GM23338 (cell line): ENCODE results near the gene TMPRSS5. TPM values are rescaled to one million over a fixed set of nuclear protein-coding genes. Genes with fewer than 3 reads are reported as not detected.

Experiments used
- ATAC-seq: fragments of 200-7000 bp; cut with Tn5 transposase; 3 replicates; pipeline ENCODE4 v1.9.1; 2020
- DNase-seq: peaks from one replicate; pipeline ENCODE4 v3.0.0-alpha.2; 2015; ENCODE audit warnings: low spot score
- H2AFZ ChIP-seq: fragments of 200-600 bp; sonication (generic); 2 replicates; pipeline ENCODE4 v1.8.0; 2016; ENCODE audit warnings: antibody characterized with exemption, mild to moderate bottlenecking, moderate library complexity
- H3F3A ChIP-seq: fragments of 200-600 bp; sonication (generic); replicated peaks from 2 replicates; pipeline ENCODE4 v1.8.0; 2017; ENCODE audit warnings: antibody characterized with exemption, mixed run types, low read depth
- H3K27ac ChIP-seq: fragments of 200-600 bp; sonication (generic); 2 replicates; pipeline ENCODE4 v1.6.1; 2016; ENCODE audit warnings: low read depth
- H3K27me3 ChIP-seq: fragments of 200-600 bp; sonication (generic); 2 replicates; pipeline ENCODE4 v1.8.0; 2016; ENCODE audit warnings: mild to moderate bottlenecking, mixed run types, moderate library complexity; ENCODE audit not compliant: insufficient read depth
- H3K36me3 ChIP-seq: fragments of 200-600 bp; sonication (generic); 2 replicates; pipeline ENCODE4 v1.8.0; 2016; ENCODE audit warnings: mild to moderate bottlenecking; ENCODE audit not compliant: insufficient read depth
- H3K4me1 ChIP-seq: fragments of 200-600 bp; sonication (generic); 2 replicates; pipeline ENCODE4 v1.8.0; 2016; ENCODE audit warnings: mild to moderate bottlenecking, moderate library complexity; ENCODE audit not compliant: insufficient read depth
- H3K4me2 ChIP-seq: fragments of 200-600 bp; sonication (generic); 2 replicates; pipeline ENCODE4 v1.7.1; 2017; ENCODE audit warnings: mixed run types
- H3K4me3 ChIP-seq: fragments of 200-600 bp; sonication (generic); 2 replicates; pipeline ENCODE4 v1.6.1; 2016; ENCODE audit warnings: mixed run types
- H3K79me2 ChIP-seq: fragments of 200-600 bp; sonication (generic); replicated peaks from 2 replicates; pipeline ENCODE4 v1.8.0; 2017; ENCODE audit warnings: mild to moderate bottlenecking; ENCODE audit not compliant: insufficient read depth
- H3K9me2 ChIP-seq: fragments of 200-600 bp; sonication (generic); 2 replicates; pipeline ENCODE4 v1.8.0; 2017; ENCODE audit not compliant: insufficient read depth
- H4K20me1 ChIP-seq: fragments of 200-600 bp; sonication (generic); replicated peaks from 2 replicates; pipeline ENCODE4 v1.8.0; 2017; ENCODE audit warnings: mild to moderate bottlenecking; ENCODE audit not compliant: insufficient read depth
- H3K27ac Mint-ChIP-seq: 2 replicates; pipeline ENCODE4 v1.8.0; 2020; ENCODE audit warnings: inconsistent platforms, mild to moderate bottlenecking, moderate library complexity, mixed read lengths
- H3K27me3 Mint-ChIP-seq: 3 replicates; pipeline ENCODE4 v1.8.0; 2022; ENCODE audit warnings: low read depth, mild to moderate bottlenecking, moderate library complexity, mixed read lengths, inconsistent platforms; ENCODE audit not compliant: insufficient read depth, poor library complexity
- H3K36me3 Mint-ChIP-seq: 3 replicates; pipeline ENCODE4 v1.8.0; 2021; ENCODE audit warnings: low read depth, mild to moderate bottlenecking, inconsistent platforms, moderate library complexity, mixed read lengths
- H3K4me1 Mint-ChIP-seq: 3 replicates; pipeline ENCODE4 v1.8.0; 2020; ENCODE audit warnings: mild to moderate bottlenecking, inconsistent platforms, mixed read lengths
- H3K4me3 Mint-ChIP-seq: 3 replicates; pipeline ENCODE4 v1.8.0; 2021; ENCODE audit warnings: moderate library complexity, mild to moderate bottlenecking, inconsistent platforms, mixed read lengths
- H3K9me3 Mint-ChIP-seq: 3 replicates; pipeline ENCODE4 v1.8.0; 2020; ENCODE audit warnings: moderate library complexity, mild to moderate bottlenecking, inconsistent platforms, mixed read lengths
- CREB1 ChIP-seq: fragments of 250-450 bp; sonication (Bioruptor Pico); IDR thresholded peaks from 2 replicates; pipeline ENCODE4 v1.5.0; 2020; ENCODE audit warnings: low read depth, mild to moderate bottlenecking, moderate library complexity
- EZH2 ChIP-seq: fragments of 200-600 bp; sonication (generic); IDR thresholded peaks from one replicate; pipeline ENCODE4 v1.8.0; 2017; ENCODE audit warnings: antibody characterized with exemption, mild to moderate bottlenecking, low read depth; ENCODE audit not compliant: unreplicated experiment
- EZH2phosphoT487 ChIP-seq: fragments of 200-600 bp; sonication (generic); IDR thresholded peaks from one replicate; pipeline ENCODE4 v1.8.1; 2018; ENCODE audit warnings: antibody characterized with exemption; ENCODE audit not compliant: unreplicated experiment
- JUNB ChIP-seq: IDR thresholded peaks from one replicate; pipeline ENCODE4 v1.6.1; 2016; ENCODE audit warnings: antibody characterized with exemption; ENCODE audit not compliant: unreplicated experiment
- NANOG ChIP-seq: IDR thresholded peaks from 2 replicates; pipeline ENCODE4 v1.6.1; 2016; ENCODE audit warnings: antibody characterized with exemption, borderline replicate concordance
- POLR2AphosphoS5 ChIP-seq: IDR thresholded peaks from 2 replicates; pipeline ENCODE4 v1.6.1; 2016; ENCODE audit warnings: antibody characterized with exemption, low read depth
- STAT1 ChIP-seq: IDR thresholded peaks from one replicate; pipeline ENCODE4 v1.6.1; 2016; ENCODE audit warnings: antibody characterized with exemption; ENCODE audit not compliant: unreplicated experiment
- ZNF114 ChIP-seq: fragments of 250-450 bp; sonication (Bioruptor Pico); IDR thresholded peaks from 2 replicates; pipeline ENCODE4 v1.5.0; 2020; ENCODE audit warnings: mild to moderate bottlenecking, moderate library complexity
- ZNF331 ChIP-seq: fragments of 250-450 bp; sonication (Bioruptor Pico); IDR thresholded peaks from 2 replicates; pipeline ENCODE4 v1.5.0; 2020; ENCODE audit warnings: low read depth, mild to moderate bottlenecking, moderate library complexity
- polyA plus RNA-seq: library from polyadenylated mRNA; unstranded; fragments of >200 nt; fragmentation: Nextera tagmentation; extraction: Ambion mirVana; gene quantifications from 2 replicates; pipeline ENCODE4 v1.2.1, GENCODE V29; 2016
- total RNA-seq: library from RNA; depleted of rRNA; stranded (reverse); fragments of >200 nt; shearing (Covaris generic); gene quantifications from 2 replicates; pipeline ENCODE4 v1.2.3, GENCODE V29; 2014
- TF ChIP-seq, protein P1 (sequence below): fragments of 250-450 bp; sonication (Bioruptor Pico); IDR thresholded peaks from 2 replicates; pipeline ENCODE4 v1.5.0; 2020; ENCODE audit warnings: mild to moderate bottlenecking, moderate library complexity
- TF ChIP-seq, protein P2 (sequence below): IDR thresholded peaks from 2 replicates; pipeline ENCODE4 v1.6.1; 2016; ENCODE audit warnings: antibody characterized with exemption
- TF ChIP-seq, protein P3 (sequence below), 2 experiments: fragments of 200-600 bp in 1 of 2; sonication (generic) in 1 of 2; conservative IDR thresholded peaks; 2 replicates each; pipeline versions ENCODE4 v1.5.1 to v1.6.1; 2016 to 2017; ENCODE audit warnings: antibody characterized with exemption in 2 of 2, low read depth in 2 of 2, mild to moderate bottlenecking in 2 of 2, moderate library complexity in 1 of 2
- TF ChIP-seq, protein P4 (sequence below): IDR thresholded peaks from one replicate; pipeline ENCODE4 v1.6.1; 2018; ENCODE audit warnings: antibody characterized with exemption; ENCODE audit not compliant: unreplicated experiment

TMPRSS5 gene
- total and polyA plus RNA-seq, 2 experiments from 2014 or later, result not detected

DNA sequence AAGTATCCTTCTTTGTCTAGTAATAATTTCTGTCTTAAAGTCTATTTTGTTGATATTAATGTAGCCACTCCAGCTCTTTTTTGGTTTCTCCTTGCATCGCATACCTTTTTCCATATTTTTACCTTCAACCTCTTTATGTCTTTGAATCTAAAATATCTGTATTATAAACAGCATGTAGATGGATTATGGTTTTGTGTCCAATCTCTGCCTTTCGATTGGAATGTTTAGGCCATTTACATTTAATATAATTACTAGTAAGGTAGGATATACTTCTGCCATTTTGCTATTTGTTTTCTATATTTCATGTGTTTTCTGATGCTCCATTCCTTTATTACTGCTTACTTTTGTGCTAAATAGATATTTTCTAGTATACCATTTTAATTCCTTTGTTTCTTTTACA lies 39.5 kb downstream of the TMPRSS5 start:
- no peak for DNase-seq
- ATAC-seq, result no peak
- Mint-ChIP-seq H3K9me3 (peaks cover 15% of the 10 kb centered on the region), H3K36me3 (peaks cover 7% of the 10 kb centered on the region; the same call in 2 of the 3 replicates), H3K27me3 (no peaks in the 10 kb centered on the region), H3K27ac (no peak overlapping the region), H3K4me1 (peaks cover 16% of the 10 kb centered on the region), H3K4me3 (no peak overlapping the region)
- Histone ChIP-seq H3K4me3 (no peak overlapping the region), H3K4me1 (peaks cover 11% of the 10 kb centered on the region), H3K27ac (no peak overlapping the region), H3K9me2 (peaks cover 9% of the 10 kb centered on the region; the same call in 1 of the 2 replicates), H2AFZ (no peak overlapping the region), H3K4me2 (no peak overlapping the region), H3K27me3 (no peaks in the 10 kb centered on the region), H3K79me2 (no peaks in the 10 kb centered on the region), H4K20me1 (no peaks in the 10 kb centered on the region), H3F3A (no peaks in the 10 kb centered on the region), H3K36me3 (no peaks in the 10 kb centered on the region)
- TF ChIP-seq EZH2 (no peak), STAT1 (no peak), ZNF331 (CRISPR knock-in tag) (no peak), JUNB (no peak), CREB1 (CRISPR knock-in tag) (no peak), NANOG (no peak), ZNF114 (CRISPR knock-in tag) (no peak), EZH2phosphoT487 (no peak), POLR2AphosphoS5 (no peak)
- TF ChIP-seq, protein P1, sequence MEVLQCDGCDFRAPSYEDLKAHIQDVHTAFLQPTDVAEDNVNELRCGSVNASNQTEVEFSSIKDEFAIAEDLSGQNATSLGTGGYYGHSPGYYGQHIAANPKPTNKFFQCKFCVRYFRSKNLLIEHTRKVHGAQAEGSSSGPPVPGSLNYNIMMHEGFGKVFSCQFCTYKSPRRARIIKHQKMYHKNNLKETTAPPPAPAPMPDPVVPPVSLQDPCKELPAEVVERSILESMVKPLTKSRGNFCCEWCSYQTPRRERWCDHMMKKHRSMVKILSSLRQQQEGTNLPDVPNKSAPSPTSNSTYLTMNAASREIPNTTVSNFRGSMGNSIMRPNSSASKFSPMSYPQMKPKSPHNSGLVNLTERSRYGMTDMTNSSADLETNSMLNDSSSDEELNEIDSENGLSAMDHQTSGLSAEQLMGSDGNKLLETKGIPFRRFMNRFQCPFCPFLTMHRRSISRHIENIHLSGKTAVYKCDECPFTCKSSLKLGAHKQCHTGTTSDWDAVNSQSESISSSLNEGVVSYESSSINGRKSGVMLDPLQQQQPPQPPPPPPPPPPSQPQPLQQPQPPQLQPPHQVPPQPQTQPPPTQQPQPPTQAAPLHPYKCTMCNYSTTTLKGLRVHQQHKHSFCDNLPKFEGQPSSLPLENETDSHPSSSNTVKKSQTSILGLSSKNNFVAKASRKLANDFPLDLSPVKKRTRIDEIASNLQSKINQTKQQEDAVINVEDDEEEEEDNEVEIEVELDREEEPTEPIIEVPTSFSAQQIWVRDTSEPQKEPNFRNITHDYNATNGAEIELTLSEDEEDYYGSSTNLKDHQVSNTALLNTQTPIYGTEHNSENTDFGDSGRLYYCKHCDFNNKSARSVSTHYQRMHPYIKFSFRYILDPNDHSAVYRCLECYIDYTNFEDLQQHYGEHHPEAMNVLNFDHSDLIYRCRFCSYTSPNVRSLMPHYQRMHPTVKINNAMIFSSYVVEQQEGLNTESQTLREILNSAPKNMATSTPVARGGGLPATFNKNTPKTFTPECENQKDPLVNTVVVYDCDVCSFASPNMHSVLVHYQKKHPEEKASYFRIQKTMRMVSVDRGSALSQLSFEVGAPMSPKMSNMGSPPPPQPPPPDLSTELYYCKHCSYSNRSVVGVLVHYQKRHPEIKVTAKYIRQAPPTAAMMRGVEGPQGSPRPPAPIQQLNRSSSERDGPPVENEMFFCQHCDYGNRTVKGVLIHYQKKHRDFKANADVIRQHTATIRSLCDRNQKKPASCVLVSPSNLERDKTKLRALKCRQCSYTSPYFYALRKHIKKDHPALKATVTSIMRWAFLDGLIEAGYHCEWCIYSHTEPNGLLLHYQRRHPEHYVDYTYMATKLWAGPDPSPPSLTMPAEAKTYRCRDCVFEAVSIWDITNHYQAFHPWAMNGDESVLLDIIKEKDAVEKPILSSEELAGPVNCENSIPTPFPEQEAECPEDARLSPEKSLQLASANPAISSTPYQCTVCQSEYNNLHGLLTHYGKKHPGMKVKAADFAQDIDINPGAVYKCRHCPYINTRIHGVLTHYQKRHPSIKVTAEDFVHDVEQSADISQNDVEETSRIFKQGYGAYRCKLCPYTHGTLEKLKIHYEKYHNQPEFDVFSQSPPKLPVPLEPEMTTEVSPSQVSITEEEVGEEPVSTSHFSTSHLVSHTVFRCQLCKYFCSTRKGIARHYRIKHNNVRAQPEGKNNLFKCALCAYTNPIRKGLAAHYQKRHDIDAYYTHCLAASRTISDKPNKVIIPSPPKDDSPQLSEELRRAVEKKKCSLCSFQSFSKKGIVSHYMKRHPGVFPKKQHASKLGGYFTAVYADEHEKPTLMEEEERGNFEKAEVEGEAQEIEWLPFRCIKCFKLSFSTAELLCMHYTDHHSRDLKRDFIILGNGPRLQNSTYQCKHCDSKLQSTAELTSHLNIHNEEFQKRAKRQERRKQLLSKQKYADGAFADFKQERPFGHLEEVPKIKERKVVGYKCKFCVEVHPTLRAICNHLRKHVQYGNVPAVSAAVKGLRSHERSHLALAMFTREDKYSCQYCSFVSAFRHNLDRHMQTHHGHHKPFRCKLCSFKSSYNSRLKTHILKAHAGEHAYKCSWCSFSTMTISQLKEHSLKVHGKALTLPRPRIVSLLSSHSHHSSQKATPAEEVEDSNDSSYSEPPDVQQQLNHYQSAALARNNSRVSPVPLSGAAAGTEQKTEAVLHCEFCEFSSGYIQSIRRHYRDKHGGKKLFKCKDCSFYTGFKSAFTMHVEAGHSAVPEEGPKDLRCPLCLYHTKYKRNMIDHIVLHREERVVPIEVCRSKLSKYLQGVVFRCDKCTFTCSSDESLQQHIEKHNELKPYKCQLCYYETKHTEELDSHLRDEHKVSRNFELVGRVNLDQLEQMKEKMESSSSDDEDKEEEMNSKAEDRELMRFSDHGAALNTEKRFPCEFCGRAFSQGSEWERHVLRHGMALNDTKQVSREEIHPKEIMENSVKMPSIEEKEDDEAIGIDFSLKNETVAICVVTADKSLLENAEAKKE (CRISPR knock-in tag), result no peak
- TF ChIP-seq, protein P2, sequence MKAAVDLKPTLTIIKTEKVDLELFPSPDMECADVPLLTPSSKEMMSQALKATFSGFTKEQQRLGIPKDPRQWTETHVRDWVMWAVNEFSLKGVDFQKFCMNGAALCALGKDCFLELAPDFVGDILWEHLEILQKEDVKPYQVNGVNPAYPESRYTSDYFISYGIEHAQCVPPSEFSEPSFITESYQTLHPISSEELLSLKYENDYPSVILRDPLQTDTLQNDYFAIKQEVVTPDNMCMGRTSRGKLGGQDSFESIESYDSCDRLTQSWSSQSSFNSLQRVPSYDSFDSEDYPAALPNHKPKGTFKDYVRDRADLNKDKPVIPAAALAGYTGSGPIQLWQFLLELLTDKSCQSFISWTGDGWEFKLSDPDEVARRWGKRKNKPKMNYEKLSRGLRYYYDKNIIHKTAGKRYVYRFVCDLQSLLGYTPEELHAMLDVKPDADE, result no peak
- TF ChIP-seq, protein P3, sequence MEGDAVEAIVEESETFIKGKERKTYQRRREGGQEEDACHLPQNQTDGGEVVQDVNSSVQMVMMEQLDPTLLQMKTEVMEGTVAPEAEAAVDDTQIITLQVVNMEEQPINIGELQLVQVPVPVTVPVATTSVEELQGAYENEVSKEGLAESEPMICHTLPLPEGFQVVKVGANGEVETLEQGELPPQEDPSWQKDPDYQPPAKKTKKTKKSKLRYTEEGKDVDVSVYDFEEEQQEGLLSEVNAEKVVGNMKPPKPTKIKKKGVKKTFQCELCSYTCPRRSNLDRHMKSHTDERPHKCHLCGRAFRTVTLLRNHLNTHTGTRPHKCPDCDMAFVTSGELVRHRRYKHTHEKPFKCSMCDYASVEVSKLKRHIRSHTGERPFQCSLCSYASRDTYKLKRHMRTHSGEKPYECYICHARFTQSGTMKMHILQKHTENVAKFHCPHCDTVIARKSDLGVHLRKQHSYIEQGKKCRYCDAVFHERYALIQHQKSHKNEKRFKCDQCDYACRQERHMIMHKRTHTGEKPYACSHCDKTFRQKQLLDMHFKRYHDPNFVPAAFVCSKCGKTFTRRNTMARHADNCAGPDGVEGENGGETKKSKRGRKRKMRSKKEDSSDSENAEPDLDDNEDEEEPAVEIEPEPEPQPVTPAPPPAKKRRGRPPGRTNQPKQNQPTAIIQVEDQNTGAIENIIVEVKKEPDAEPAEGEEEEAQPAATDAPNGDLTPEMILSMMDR (conservative IDR thresholded peaks at IDR 0.05; ENCODE audit: low read depth in 2 of 2), result no peak
- TF ChIP-seq, protein P4, sequence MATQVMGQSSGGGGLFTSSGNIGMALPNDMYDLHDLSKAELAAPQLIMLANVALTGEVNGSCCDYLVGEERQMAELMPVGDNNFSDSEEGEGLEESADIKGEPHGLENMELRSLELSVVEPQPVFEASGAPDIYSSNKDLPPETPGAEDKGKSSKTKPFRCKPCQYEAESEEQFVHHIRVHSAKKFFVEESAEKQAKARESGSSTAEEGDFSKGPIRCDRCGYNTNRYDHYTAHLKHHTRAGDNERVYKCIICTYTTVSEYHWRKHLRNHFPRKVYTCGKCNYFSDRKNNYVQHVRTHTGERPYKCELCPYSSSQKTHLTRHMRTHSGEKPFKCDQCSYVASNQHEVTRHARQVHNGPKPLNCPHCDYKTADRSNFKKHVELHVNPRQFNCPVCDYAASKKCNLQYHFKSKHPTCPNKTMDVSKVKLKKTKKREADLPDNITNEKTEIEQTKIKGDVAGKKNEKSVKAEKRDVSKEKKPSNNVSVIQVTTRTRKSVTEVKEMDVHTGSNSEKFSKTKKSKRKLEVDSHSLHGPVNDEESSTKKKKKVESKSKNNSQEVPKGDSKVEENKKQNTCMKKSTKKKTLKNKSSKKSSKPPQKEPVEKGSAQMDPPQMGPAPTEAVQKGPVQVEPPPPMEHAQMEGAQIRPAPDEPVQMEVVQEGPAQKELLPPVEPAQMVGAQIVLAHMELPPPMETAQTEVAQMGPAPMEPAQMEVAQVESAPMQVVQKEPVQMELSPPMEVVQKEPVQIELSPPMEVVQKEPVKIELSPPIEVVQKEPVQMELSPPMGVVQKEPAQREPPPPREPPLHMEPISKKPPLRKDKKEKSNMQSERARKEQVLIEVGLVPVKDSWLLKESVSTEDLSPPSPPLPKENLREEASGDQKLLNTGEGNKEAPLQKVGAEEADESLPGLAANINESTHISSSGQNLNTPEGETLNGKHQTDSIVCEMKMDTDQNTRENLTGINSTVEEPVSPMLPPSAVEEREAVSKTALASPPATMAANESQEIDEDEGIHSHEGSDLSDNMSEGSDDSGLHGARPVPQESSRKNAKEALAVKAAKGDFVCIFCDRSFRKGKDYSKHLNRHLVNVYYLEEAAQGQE, result no peak
